ENCODE measurements around the gene B4GALT2. TPM values are rescaled to one million over a fixed set of nuclear protein-coding genes. Genes with fewer than 3 reads are reported as not detected.
A peak's percentile ranks its signal among the peaks of the same experiment; 100 is the strongest.

B4GALT2 gene
- total RNA-seq, 4 donors from 2014 or later, result 38.9 to 59.3 (median 48.3) TPM

DNA sequence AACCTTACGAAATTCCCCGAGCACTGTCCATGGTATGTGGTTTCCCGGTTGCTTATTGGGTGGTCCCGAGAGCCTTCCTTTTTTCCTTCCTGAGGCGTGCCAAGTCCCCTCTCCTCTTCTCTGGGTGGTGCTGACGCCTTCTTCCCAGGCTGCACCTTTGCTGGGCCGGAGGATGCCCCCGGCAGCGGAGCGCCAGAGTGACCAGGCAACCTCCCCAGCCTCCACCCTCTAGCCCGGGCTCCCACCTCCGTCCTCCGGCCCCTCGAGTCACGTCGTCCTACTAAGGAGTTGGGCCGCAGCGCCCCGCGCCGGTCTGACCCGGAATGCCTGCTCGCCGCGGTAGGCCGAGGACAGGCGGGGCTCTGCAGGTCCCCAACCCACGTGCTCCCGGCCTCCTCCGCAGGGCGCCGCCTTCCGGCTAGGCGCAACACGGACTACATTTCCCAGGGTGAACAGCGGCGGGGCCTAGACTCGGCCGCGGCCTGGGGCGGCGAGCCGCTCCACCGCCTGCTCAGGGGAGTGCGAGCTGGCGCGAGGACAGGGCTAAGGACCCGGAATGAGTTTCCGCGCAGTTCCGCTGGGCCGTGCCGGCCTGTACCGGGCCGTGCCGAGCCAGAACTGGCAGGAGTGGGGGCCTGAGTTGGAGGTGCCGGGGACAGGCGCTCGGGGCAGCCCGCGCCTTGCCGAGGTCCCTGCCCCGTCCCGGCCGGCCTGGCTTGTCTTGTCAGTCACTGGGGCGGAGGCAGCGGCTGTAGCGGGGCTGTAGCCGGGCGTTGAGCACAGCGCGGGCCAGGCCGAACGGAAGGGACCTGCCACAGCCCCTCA, 32.6 kb upstream of the B4GALT2 start, which contains the start of gene IPO13:
TSS of gene IPO13 (plus strand) at position 715 of the 825 bp plus-strand sequence. CDS start 651 bp downstream, outside the sequence.
- Histone ChIP-seq H3K4me3 (peak within 1 kb of the TSS; percentile 69 to 89 (median 79)), H3K4me1 (peaks cover 27 to 46% (median 30%) of the 10 kb centered on the region in 3 donors), H3K27ac (peak within 1 kb of the TSS; percentile 95 to 98 (median 98)), H3K9me3 (no peaks in the 10 kb centered on the region), H3K27me3 (no peaks in the 10 kb centered on the region), H3K36me3 (peaks cover 0 to 19% (median 6%) of the 10 kb centered on the region in 3 donors)
- WGBS, 2 donors, result 0 to 1% methylated on average over 6 to 7 of the region's 74 CpGs
- intact Hi-C loops (cut with DNase I), result loop anchor here (10.0 kb wide), 1 partner anchor 88 kb away; the partner anchor contains the start of gene SLC6A9
- peak; percentile 67 for DNase-seq
- TF ChIP-seq, protein P1, sequence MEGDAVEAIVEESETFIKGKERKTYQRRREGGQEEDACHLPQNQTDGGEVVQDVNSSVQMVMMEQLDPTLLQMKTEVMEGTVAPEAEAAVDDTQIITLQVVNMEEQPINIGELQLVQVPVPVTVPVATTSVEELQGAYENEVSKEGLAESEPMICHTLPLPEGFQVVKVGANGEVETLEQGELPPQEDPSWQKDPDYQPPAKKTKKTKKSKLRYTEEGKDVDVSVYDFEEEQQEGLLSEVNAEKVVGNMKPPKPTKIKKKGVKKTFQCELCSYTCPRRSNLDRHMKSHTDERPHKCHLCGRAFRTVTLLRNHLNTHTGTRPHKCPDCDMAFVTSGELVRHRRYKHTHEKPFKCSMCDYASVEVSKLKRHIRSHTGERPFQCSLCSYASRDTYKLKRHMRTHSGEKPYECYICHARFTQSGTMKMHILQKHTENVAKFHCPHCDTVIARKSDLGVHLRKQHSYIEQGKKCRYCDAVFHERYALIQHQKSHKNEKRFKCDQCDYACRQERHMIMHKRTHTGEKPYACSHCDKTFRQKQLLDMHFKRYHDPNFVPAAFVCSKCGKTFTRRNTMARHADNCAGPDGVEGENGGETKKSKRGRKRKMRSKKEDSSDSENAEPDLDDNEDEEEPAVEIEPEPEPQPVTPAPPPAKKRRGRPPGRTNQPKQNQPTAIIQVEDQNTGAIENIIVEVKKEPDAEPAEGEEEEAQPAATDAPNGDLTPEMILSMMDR (IDR thresholded peaks at IDR 0.05), result peak; percentile 69 to 94 (median 84)
- TF ChIP-seq POLR2A (IDR thresholded peaks at IDR 0.05), result peak in 2 of 4 donors; percentile 66 to 79

DNA sequence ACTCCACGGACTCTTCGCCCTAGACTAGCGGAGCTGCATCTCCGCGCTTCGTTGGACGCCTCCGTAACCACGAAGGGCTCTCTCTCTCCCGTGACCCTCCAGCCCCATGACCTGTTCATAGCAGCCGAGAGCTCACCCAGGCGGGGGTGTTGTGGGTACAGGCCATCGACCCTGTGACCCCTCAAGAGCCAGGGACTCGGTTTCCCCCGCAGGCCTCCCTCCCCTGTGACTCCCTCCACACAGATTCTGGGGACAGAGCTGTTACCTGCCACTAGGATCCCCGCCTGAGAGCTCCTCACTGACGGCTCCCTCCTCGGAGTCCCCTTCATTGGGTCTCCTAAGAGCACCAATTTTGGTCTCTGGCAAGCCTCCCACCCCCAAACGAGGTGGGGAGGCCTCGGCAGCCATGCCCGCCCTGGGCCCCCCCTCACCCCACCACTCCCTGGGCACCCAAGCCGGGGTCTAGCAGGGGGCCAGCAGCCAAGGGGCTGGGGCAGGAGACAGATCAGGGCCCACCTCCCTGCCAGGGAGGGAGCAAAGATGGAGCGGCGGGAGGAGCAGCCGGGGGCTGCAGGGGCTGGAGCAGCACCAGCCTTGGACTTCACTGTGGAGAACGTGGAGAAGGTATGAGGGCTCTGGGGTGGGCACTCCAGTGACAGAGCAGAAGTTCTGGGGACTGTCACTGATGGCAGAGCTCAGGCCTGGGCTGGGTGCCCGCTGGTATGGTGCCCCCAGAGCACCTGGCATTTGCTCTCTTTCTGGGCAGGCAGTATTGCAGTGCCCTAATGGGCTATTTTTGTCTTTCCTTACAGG, 31.7 kb upstream of the B4GALT2 start:
- TF ChIP-seq, protein P1 (IDR thresholded peaks at IDR 0.05), result no peak
- TF ChIP-seq POLR2A (IDR thresholded peaks at IDR 0.05), result no peak
- H3K4me3 ChIP-seq, result peak overlapping the region; percentile 69 to 89 (median 79)
- H3K27ac ChIP-seq, result peak overlapping the region; percentile 95 to 98 (median 98)

DNA sequence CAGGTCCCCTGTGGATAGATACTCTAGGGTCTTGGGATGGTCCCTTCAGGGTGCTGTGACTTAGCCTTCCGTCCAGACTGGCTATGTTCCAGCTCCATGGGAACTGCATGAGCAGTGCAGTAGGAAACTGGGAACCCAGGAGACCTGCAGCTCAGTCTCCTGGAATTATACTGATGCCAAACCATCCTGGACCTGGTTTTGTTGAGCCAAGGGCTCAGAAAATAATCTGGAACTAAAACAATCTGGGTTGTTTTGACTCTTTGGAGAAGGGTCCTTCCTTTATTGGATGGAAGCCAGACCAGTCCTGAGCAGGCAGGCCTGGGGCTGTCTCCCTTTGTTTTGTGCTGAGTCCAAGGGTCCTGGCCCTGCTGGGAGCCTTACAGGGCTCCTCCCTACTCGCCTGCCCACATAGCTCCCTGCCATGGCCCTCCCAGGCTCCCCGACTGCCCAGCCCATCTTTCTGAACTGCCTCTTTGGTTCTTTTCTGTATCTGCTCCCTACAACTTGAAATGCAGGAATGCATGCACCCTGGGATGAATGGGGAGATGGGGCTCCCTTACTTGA, 31.1 kb upstream of the B4GALT2 start:
- peaks cover 0 to 19% (median 6%) of the 10 kb centered on the region in 3 donors for H3K36me3 ChIP-seq
- no peak for DNase-seq
- H3K4me1 ChIP-seq, result peaks cover 27 to 61% (median 30%) of the 10 kb centered on the region in 3 donors
- WGBS, 2 donors, result 23 to 30% methylated on average over 2 of the region's 3 CpGs
- H3K9me3 ChIP-seq, result no peaks in the 10 kb centered on the region
- TF ChIP-seq, protein P1 (IDR thresholded peaks at IDR 0.05), result no peak
- TF ChIP-seq POLR2A (IDR thresholded peaks at IDR 0.05), result no peak
- intact Hi-C loops (cut with DNase I), result loop anchor here (10.0 kb wide), 1 partner anchor 87 kb away; the partner anchor contains the start of gene SLC6A9
- peak overlapping the region; percentile 69 to 89 (median 79) for H3K4me3 ChIP-seq
- no peak overlapping the region for H3K27ac ChIP-seq
- H3K27me3 ChIP-seq, result no peaks in the 10 kb centered on the region

More for the DNA sequence above, 31.7 kb upstream of the B4GALT2 start:
- WGBS, 2 donors, result 7% methylated on average over 5 of the region's 27 CpGs; no CpG with 5 or more reads in 1 of the 2 donors
- H3K36me3 ChIP-seq, result peaks cover 0 to 19% (median 6%) of the 10 kb centered on the region in 3 donors
- H3K27me3 ChIP-seq, result no peaks in the 10 kb centered on the region
- peak; percentile 67 for DNase-seq
- no peaks in the 10 kb centered on the region for H3K9me3 ChIP-seq
- H3K4me1 ChIP-seq, result peaks cover 27 to 54% (median 30%) of the 10 kb centered on the region in 3 donors
- intact Hi-C loops (cut with DNase I), result loop anchor here (10.0 kb wide), 1 partner anchor 88 kb away; the partner anchor contains the start of gene SLC6A9

DNA sequence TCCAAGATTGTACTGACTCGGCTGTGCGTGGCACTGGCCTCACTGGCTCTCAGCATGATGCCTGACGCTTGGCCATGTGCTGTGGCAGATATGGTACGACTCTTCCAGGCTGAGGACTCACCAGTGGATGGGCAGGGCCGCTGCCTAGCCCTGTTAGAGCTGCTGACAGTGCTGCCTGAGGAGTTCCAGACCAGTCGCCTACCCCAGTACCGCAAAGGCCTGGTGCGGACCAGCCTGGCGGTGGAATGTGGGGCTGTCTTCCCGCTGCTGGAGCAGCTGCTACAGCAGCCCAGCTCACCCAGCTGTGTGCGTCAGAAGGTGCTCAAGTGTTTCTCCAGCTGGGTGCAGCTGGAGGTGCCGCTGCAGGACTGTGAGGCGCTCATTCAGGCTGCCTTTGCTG, 29.3 kb upstream of the B4GALT2 start:
- H3K27ac ChIP-seq, result no peak overlapping the region
- peaks cover 0 to 22% (median 6%) of the 10 kb centered on the region in 3 donors for H3K36me3 ChIP-seq
- no peak overlapping the region for H3K4me3 ChIP-seq
- 89 to 94% methylated on average over 7 to 12 of the region's 13 CpGs for WGBS, 2 donors
- H3K9me3 ChIP-seq, result no peaks in the 10 kb centered on the region
- no peaks in the 10 kb centered on the region for H3K27me3 ChIP-seq
- intact Hi-C loops (cut with DNase I), result loop anchor here (10.0 kb wide), 1 partner anchor 85 kb away; the partner anchor contains the start of gene SLC6A9
- no peak for DNase-seq
- TF ChIP-seq, protein P1 (IDR thresholded peaks at IDR 0.05), result no peak
- no peak for TF ChIP-seq POLR2A (IDR thresholded peaks at IDR 0.05)
- H3K4me1 ChIP-seq, result peaks cover 27 to 62% (median 33%) of the 10 kb centered on the region in 3 donors
